Dendritic cell treated with granulocyte-macrophage colony-stimulating factor and Interleukin-4, amounts not matched to agents 40 ng/mL and 50 ng/mL, for 4 days (primary cell): ENCODE results near the gene DHRSX.
"Not testable (repeated sequence)": the region's sequence is repeated elsewhere in the genome, so short reads cannot be mapped to it uniquely, and the experiment has no call there.

Experiments
- H3K27ac Mint-ChIP-seq: one replicate; pipeline ENCODE4 v1.8.0; 2022; ENCODE audit warnings: mild to moderate bottlenecking, mixed read lengths
- H3K27me3 Mint-ChIP-seq: one replicate; pipeline ENCODE4 v1.8.0; 2022; ENCODE audit warnings: mild to moderate bottlenecking, mixed read lengths
- H3K36me3 Mint-ChIP-seq: one replicate; pipeline ENCODE4 v1.8.0; 2022; ENCODE audit warnings: low read depth, mixed read lengths
- H3K4me1 Mint-ChIP-seq: one replicate; pipeline ENCODE4 v1.8.0; 2022; ENCODE audit warnings: low read depth, mixed read lengths
- H3K4me3 Mint-ChIP-seq: one replicate; pipeline ENCODE4 v1.8.0; 2022; ENCODE audit warnings: mild to moderate bottlenecking, moderate library complexity, mixed read lengths
- H3K9me3 Mint-ChIP-seq: one replicate; pipeline ENCODE4 v1.8.0; 2022; ENCODE audit warnings: mixed read lengths
- intact Hi-C: fragments of 100-400 bp; cut with micrococcal nuclease; formaldehyde crosslinking; loops from one replicate; pipeline ENCODE4 v1.15.0; 2022

DHRSX gene

DNA sequence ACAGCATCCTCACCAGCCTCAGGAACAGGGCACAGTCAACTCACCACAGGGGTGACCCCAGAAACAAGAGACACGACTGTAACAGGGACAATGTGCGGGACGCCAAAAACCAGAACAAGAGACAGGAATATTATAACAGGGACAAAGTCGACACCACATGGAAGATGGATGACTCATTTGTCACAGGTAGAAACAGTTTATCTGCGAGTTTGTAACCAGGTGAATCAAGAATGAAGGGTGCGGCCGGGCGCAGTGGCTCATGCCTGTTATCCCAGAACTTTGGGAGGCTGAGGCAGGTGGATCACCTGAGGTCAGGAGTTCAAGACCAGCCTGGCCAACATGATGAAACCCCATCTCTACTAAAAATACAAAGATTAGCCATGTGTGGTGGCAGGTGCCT is 44.7 kb downstream of the DHRSX start:
- H3K27me3 Mint-ChIP-seq, intact Hi-C loops, H3K4me1 Mint-ChIP-seq, H3K27ac Mint-ChIP-seq, H3K4me3 Mint-ChIP-seq, H3K9me3 Mint-ChIP-seq: not testable (repeated sequence)
- peaks cover 37% of the 10 kb centered on the region for H3K36me3 Mint-ChIP-seq

DNA sequence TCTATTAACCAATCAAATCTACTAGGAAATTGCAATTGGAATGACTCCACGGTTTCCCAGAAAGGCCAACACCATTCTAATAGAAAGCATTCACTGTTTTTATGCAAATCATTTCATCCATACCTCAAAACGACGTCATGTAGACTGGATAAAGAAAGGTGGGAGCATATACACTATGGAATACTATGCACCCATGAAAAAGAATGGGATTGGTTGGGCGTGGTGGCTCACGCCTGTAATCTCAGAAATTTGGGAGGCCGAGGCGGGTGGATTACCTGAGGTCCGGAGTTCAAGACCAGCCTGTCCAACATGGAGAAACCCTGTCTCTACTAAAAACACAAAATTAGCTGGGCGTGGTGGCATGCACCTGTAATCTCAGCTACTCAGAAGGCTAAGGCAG is 46.2 kb downstream of the DHRSX start:
- H3K27ac Mint-ChIP-seq, intact Hi-C loops: not testable (repeated sequence)

GRCh38 chrX:2452799-2453198 is 48.0 kb downstream of the DHRSX start:
- Mint-ChIP-seq H3K27ac (no peak overlapping the region), H3K4me3 (no peak overlapping the region), H3K27me3 (no peaks in the 10 kb centered on the region), H3K9me3 (no peaks in the 10 kb centered on the region), H3K4me1 (peaks cover 8% of the 10 kb centered on the region), H3K36me3 (peaks cover 42% of the 10 kb centered on the region)
- intact Hi-C loops = no loop called here

More for the DNA sequence above, 46.2 kb downstream of the DHRSX start:
- H3K36me3 Mint-ChIP-seq = peaks cover 41% of the 10 kb centered on the region
- H3K27me3 Mint-ChIP-seq, H3K4me3 Mint-ChIP-seq, H3K9me3 Mint-ChIP-seq, H3K4me1 Mint-ChIP-seq: not testable (repeated sequence)

GRCh38 chrX:2452317-2452784 is 48.4 kb downstream of the DHRSX start:
- H3K9me3 Mint-ChIP-seq = no peaks in the 10 kb centered on the region
- intact Hi-C loops = no loop called here
- H3K4me1 Mint-ChIP-seq = peaks cover 8% of the 10 kb centered on the region
- H3K27me3 Mint-ChIP-seq = no peaks in the 10 kb centered on the region
- peaks cover 46% of the 10 kb centered on the region for H3K36me3 Mint-ChIP-seq
- no peak overlapping the region for H3K4me3 Mint-ChIP-seq
- H3K27ac Mint-ChIP-seq = no peak overlapping the region

- H3K4me1 Mint-ChIP-seq = peaks cover 8% of the 10 kb centered on the region
- H3K36me3 Mint-ChIP-seq = peaks cover 50% of the 10 kb centered on the region
- H3K27me3 Mint-ChIP-seq = no peaks in the 10 kb centered on the region
- H3K4me3 Mint-ChIP-seq = no peak overlapping the region
- no peak overlapping the region for H3K27ac Mint-ChIP-seq
- intact Hi-C loops = no loop called here
- H3K9me3 Mint-ChIP-seq = peaks cover 2% of the 10 kb centered on the region
Measured at GRCh38 chrX:2451501-2452316, 49.1 kb downstream of the DHRSX start.

GRCh38 chrX:2450681-2451080 is 50.1 kb downstream of the DHRSX start:
- Mint-ChIP-seq H3K4me1 (peaks cover 8% of the 10 kb centered on the region), H3K36me3 (peaks cover 50% of the 10 kb centered on the region), H3K27ac (no peak overlapping the region), H3K27me3 (no peaks in the 10 kb centered on the region), H3K4me3 (no peak overlapping the region), H3K9me3 (peaks cover 6% of the 10 kb centered on the region)
- intact Hi-C loops = no loop called here

DNA sequence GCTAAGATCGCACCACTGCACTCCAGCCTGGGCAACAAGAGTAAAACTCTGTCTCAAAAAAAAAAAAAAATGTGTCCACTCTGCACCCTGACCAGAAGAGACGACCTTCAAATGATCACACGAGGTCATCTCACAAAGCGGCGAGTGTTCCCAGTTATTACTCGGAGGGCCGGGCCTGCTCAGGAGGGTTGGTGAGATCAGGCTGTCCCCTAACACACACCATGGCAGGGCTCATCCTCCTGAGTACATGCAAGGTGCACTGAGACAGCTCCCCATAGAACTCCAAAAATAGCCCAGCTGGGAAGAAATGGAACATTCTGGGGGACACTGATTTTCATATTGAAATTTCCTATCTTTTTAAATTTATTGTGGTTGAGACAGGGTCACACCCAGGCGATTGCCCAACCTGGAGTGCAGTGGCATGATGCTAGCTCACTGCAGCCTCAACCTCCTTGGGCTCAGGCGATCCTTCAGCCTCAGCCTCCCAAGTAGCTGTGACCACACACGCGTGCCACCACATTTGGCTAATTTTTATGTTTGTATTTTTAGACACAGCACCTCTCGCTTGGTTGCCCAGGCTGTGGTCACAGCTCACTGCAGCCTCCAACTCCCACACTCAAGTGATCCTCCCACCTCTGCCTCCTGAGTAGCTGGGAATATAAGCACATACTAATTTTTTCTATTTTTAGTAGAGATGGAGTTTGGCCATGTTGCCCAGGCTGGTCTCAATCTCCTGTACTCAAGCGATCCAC is 51.5 kb downstream of the DHRSX start:
- H3K27me3 Mint-ChIP-seq = no peaks in the 10 kb centered on the region
- H3K36me3 Mint-ChIP-seq = peaks cover 40% of the 10 kb centered on the region
- no peak overlapping the region for H3K4me3 Mint-ChIP-seq
- intact Hi-C loops = no loop called here
- H3K9me3 Mint-ChIP-seq = peaks cover 6% of the 10 kb centered on the region
- peak overlapping the region; percentile 25 for H3K27ac Mint-ChIP-seq
- peaks cover 8% of the 10 kb centered on the region for H3K4me1 Mint-ChIP-seq

DNA sequence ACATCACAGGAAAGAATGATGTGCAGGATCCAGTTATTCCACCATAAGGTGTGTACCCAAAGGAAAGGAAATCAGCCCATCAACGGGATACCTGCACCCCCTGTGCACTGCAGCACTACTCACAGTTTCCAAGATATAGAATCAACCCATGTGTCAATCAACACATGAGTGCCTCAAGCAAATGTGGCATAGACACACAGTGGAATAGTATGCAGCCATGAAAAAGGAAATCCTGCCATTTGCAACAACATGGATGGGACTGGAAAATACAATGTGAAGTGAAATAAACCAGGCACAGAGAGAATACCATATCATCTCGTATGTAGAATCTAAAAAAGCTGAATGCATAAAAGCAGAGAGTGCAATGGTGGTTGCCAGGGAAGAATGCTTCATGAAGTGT is 53.3 kb downstream of the DHRSX start:
- peaks cover 6% of the 10 kb centered on the region for H3K9me3 Mint-ChIP-seq
- peaks cover 29% of the 10 kb centered on the region for H3K36me3 Mint-ChIP-seq
- no peak overlapping the region for H3K4me3 Mint-ChIP-seq
- H3K27ac Mint-ChIP-seq = no peak overlapping the region
- no peaks in the 10 kb centered on the region for H3K27me3 Mint-ChIP-seq
- peaks cover 8% of the 10 kb centered on the region for H3K4me1 Mint-ChIP-seq
- intact Hi-C loops = no loop called here

GRCh38 chrX:2446815-2447214 is 54.0 kb downstream of the DHRSX start:
- H3K27ac Mint-ChIP-seq = no peak overlapping the region
- H3K9me3 Mint-ChIP-seq = peaks cover 6% of the 10 kb centered on the region
- intact Hi-C loops = no loop called here
- H3K27me3 Mint-ChIP-seq = no peaks in the 10 kb centered on the region
- H3K4me3 Mint-ChIP-seq = no peak overlapping the region
- H3K36me3 Mint-ChIP-seq = peaks cover 25% of the 10 kb centered on the region
- H3K4me1 Mint-ChIP-seq = peaks cover 8% of the 10 kb centered on the region

DNA sequence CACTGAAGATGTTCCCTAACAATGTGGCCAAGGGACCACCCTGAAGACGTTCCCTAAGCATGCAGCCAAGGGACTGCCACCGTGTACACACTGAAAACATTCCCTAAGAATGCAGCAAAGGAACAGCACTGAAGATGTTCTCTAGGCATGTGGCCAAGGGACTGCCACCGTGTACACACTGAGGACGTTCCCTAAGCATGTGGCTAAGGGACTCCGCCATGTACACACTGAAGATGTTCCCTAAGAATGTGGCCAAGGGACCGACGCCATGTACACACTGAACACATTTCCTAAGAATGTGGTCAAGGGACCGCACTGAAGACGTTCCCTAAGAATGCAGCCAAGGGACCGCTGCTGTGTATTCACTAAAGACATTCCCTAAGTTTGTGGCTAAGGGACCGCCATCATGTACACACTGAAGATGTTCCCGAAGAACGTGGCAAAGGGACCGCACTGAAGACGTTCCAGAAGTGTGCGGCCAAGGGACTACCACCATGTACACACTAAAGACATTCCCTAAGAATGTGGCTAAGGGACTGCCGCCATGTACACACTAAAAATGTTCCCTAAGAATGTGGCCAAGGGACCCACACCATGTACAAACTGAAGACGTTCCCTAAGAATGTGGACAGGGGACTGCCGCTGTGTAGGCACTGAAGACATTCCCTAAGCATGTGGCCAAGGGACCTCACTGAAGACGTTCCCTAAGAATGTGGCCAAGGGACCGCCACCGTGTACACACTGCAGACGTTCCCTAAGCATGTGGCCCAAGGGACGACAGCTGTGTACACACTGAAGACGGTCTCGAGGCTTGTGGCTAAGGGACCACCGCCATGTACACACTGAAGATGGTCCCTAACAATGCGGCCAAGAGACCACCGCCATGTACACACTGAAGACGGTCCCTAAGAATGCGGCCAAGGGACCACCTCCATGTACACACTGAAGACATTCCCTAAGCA is 54.8 kb downstream of the DHRSX start:
- no peak overlapping the region for H3K27ac Mint-ChIP-seq
- intact Hi-C loops = no loop called here
- H3K4me1 Mint-ChIP-seq = peaks cover 8% of the 10 kb centered on the region
- peaks cover 33% of the 10 kb centered on the region for H3K36me3 Mint-ChIP-seq
- peaks cover 6% of the 10 kb centered on the region for H3K9me3 Mint-ChIP-seq
- no peaks in the 10 kb centered on the region for H3K27me3 Mint-ChIP-seq
- H3K4me3 Mint-ChIP-seq = no peak overlapping the region

- Mint-ChIP-seq H3K27me3 (no peaks in the 10 kb centered on the region), H3K9me3 (peaks cover 6% of the 10 kb centered on the region), H3K4me3 (no peak overlapping the region), H3K36me3 (peaks cover 47% of the 10 kb centered on the region), H3K4me1 (no peaks in the 10 kb centered on the region), H3K27ac (no peak overlapping the region)
- intact Hi-C loops = no loop called here
Measured at GRCh38 chrX:2442694-2443093, 58.1 kb downstream of the DHRSX start.

DNA sequence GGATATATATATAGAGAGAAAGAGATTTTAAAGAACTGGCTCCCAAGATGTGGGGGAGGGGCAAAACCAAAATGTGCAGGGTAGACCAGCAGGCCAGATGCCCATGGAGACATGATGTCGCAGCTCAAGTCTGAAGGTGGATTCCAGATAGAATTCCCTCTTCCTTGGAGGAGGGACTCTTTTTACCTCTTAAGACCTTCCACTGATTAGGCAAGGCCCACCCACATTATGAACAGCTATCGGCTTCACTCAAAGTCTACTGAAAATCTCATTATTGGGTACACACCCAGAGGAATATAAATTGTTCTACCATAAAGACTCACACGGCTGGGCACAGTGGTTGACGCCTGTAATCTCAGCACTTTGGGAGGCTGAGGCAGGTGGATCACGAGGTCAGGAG is 59.3 kb downstream of the DHRSX start:
- H3K27me3 Mint-ChIP-seq = no peaks in the 10 kb centered on the region
- intact Hi-C loops = no loop called here
- H3K27ac Mint-ChIP-seq = no peak overlapping the region
- peaks cover 49% of the 10 kb centered on the region for H3K36me3 Mint-ChIP-seq
- H3K4me3 Mint-ChIP-seq = no peak overlapping the region
- H3K4me1 Mint-ChIP-seq = no peaks in the 10 kb centered on the region
- H3K9me3 Mint-ChIP-seq = peaks cover 2% of the 10 kb centered on the region

DNA sequence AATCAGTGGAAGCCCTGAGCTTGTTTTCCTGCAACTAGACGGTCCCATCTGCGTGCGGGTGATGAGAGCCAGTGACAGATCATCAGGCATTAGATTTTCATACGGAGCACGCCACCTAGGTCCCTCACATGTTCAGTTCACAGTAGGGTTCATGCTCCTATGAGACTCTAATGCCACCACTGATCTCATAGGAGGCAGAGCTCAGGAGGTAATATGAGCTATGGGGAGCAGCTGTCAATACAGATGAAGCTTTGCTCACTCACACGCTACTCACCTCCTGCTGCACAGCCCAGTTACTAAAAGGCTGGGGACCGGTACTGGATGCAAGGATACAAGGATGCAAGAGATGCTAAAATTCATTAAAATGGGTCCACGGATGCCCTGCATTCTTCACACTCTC is 61.2 kb downstream of the DHRSX start:
- Mint-ChIP-seq H3K27me3 (no peaks in the 10 kb centered on the region), H3K9me3 (no peaks in the 10 kb centered on the region), H3K4me3 (no peak overlapping the region), H3K36me3 (peaks cover 57% of the 10 kb centered on the region), H3K4me1 (peaks cover 6% of the 10 kb centered on the region), H3K27ac (no peak overlapping the region)
- intact Hi-C loops = no loop called here
